KOPT-K1 (cell line): ENCODE results near the gene NRCAM.
"Not testable (repeated sequence)": the region's sequence is repeated elsewhere in the genome, so short reads cannot be mapped to it uniquely, and the experiment has no call there.

Experiments used
- H3K27ac ChIP-seq: fragments of 200-600 bp; sonication (generic); 2 replicates; pipeline ENCODE4 v1.5.1; 2016; ENCODE audit warnings: antibody characterized with exemption, mild to moderate bottlenecking, low read depth, low read length; ENCODE audit not compliant: poor library complexity, severe bottlenecking
- H3K36me3 ChIP-seq: fragments of 200-600 bp; sonication (generic); 2 replicates; pipeline ENCODE4 v1.5.1; 2017; ENCODE audit warnings: antibody characterized with exemption, mild to moderate bottlenecking, low read length, moderate library complexity; ENCODE audit not compliant: insufficient read depth
- H3K9me3 ChIP-seq: fragments of 200-600 bp; sonication (generic); 2 replicates; pipeline ENCODE4 v1.5.1; 2017; ENCODE audit warnings: antibody characterized with exemption, low read length, mild to moderate bottlenecking; ENCODE audit not compliant: insufficient read depth, poor library complexity, severe bottlenecking

The NRCAM gene

GRCh38 chr7:108455998-108456677, at the start of gene NRCAM:
TSS of gene NRCAM (minus strand) at chr7:108456436. CDS start at chr7:108240064, 216,372 bp downstream.
- Histone ChIP-seq H3K9me3 (no peaks in the 10 kb centered on the region), H3K36me3 (no peaks in the 10 kb centered on the region), H3K27ac (no peak within 1 kb of the TSS)

GRCh38 chr7:108504576-108504975, 48.3 kb upstream of the NRCAM start:
- peaks cover 11% of the 10 kb centered on the region for H3K36me3 ChIP-seq
- H3K27ac ChIP-seq, H3K9me3 ChIP-seq: not testable (repeated sequence)

- H3K9me3 ChIP-seq, result peaks cover 5% of the 10 kb centered on the region
- peaks cover 16% of the 10 kb centered on the region for H3K36me3 ChIP-seq
- H3K27ac ChIP-seq, result no peak overlapping the region
Measured at GRCh38 chr7:108503112-108504026, 47.1 kb upstream of the NRCAM start.

GRCh38 chr7:108499566-108499965, 43.3 kb upstream of the NRCAM start:
- Histone ChIP-seq H3K27ac (no peak overlapping the region), H3K36me3 (peaks cover 12% of the 10 kb centered on the region; the same call in 1 of the 2 replicates)

GRCh38 chr7:108498481-108498880, 42.2 kb upstream of the NRCAM start:
- Histone ChIP-seq H3K9me3 (no peaks in the 10 kb centered on the region), H3K36me3 (peaks cover 12% of the 10 kb centered on the region), H3K27ac (no peak overlapping the region)

More at GRCh38 chr7:108499566-108499965, 43.3 kb upstream of the NRCAM start:
- H3K9me3 ChIP-seq, result no peaks in the 10 kb centered on the region

GRCh38 chr7:108497082-108497725, 41.0 kb upstream of the NRCAM start:
- H3K9me3 ChIP-seq, result no peaks in the 10 kb centered on the region
- H3K27ac ChIP-seq, result no peak overlapping the region
- H3K36me3 ChIP-seq, result peaks cover 12% of the 10 kb centered on the region

- Histone ChIP-seq H3K27ac (no peak overlapping the region), H3K36me3 (peaks cover 4% of the 10 kb centered on the region), H3K9me3 (no peaks in the 10 kb centered on the region)
Measured at GRCh38 chr7:108492742-108493141, 36.5 kb upstream of the NRCAM start.

- no peaks in the 10 kb centered on the region for H3K9me3 ChIP-seq
- peaks cover 17% of the 10 kb centered on the region; the same call in 1 of the 2 replicates for H3K36me3 ChIP-seq
- H3K27ac ChIP-seq, result no peak overlapping the region
Measured at GRCh38 chr7:108488768-108489538, 32.7 kb upstream of the NRCAM start.

- H3K27ac ChIP-seq, result no peak overlapping the region
- H3K9me3 ChIP-seq, result no peaks in the 10 kb centered on the region
- peaks cover 17% of the 10 kb centered on the region; the same call in 1 of the 2 replicates for H3K36me3 ChIP-seq
Measured at GRCh38 chr7:108487646-108488045, 31.4 kb upstream of the NRCAM start.

- Histone ChIP-seq H3K9me3 (no peaks in the 10 kb centered on the region), H3K27ac (no peak overlapping the region), H3K36me3 (peaks cover 17% of the 10 kb centered on the region; the same call in 1 of the 2 replicates)
Measured at GRCh38 chr7:108486291-108486966, 30.2 kb upstream of the NRCAM start.

- Histone ChIP-seq H3K9me3 (no peaks in the 10 kb centered on the region), H3K27ac (no peak overlapping the region), H3K36me3 (peaks cover 17% of the 10 kb centered on the region; the same call in 1 of the 2 replicates)
Measured at GRCh38 chr7:108484137-108484536, 27.9 kb upstream of the NRCAM start.

- no peak overlapping the region for H3K27ac ChIP-seq
- no peaks in the 10 kb centered on the region for H3K9me3 ChIP-seq
Measured at GRCh38 chr7:108480311-108480710, 24.1 kb upstream of the NRCAM start.

GRCh38 chr7:108479751-108480150, 23.5 kb upstream of the NRCAM start:
- Histone ChIP-seq H3K27ac (no peak overlapping the region), H3K36me3 (peaks cover 19% of the 10 kb centered on the region; the same call in 1 of the 2 replicates), H3K9me3 (no peaks in the 10 kb centered on the region)

More at GRCh38 chr7:108480311-108480710, 24.1 kb upstream of the NRCAM start:
- H3K36me3 ChIP-seq, result peaks cover 23% of the 10 kb centered on the region; the same call in 1 of the 2 replicates

GRCh38 chr7:108479118-108479517, 22.9 kb upstream of the NRCAM start:
- no peaks in the 10 kb centered on the region for H3K9me3 ChIP-seq
- peaks cover 20% of the 10 kb centered on the region for H3K36me3 ChIP-seq
- H3K27ac ChIP-seq, result no peak overlapping the region
